ENCODE data around the gene DIPK2A. TPM values are rescaled to one million over a fixed set of nuclear protein-coding genes. Genes with fewer than 3 reads are reported as not detected.

The DIPK2A gene
- total and polyA plus RNA-seq, 2 donors (not counting 3 experiments of a cell fraction or from before 2014, with no cell fraction given) = 18.9 to 43.0 TPM

DNA sequence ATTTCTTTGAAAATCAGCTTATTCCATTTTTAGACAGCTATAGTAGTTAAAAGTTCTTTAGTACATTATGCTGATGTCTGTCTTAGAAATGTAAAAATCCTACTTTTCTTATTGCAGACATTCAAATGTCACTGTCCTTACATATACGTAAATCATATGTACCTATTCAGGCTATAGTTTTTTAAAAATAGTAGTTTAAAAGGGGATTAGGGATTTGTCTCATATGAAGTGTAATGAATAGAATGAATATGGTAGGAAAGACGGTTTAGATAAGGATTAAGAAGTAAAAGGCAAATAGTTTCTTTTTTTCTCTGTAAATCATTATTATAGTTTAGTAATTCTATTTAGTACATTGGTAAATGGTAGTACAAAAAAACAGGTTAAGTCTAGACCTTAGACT lies 7.4 kb downstream of the DIPK2A start:
- Histone ChIP-seq H3K79me2 (ENCODE audit: control insufficient read depth, insufficient read depth, low read length) (peaks cover 97% of the 10 kb centered on the region), H3K4me1 (ENCODE audit: control insufficient read depth, extremely low read depth, insufficient read depth, low read length) (peaks cover 27% of the 10 kb centered on the region), H3K27ac (ENCODE audit: insufficient read depth, low read depth, low read length) (no peak overlapping the region), H3K9me3 (replicated peaks; ENCODE audit: control insufficient read depth, insufficient read depth, low read length) (no peaks in the 10 kb centered on the region), H3K4me3 (replicated peaks in 1 of 3; ENCODE audit: insufficient read depth in 1 of 3, low read depth in 1 of 3, low read length in 3 of 3) (no peak overlapping the region), H3K27me3 (ENCODE audit: control insufficient read depth in 2 of 2, insufficient read depth in 2 of 2, low read length in 2 of 2) (no peaks in the 10 kb centered on the region), H3K36me3 (ENCODE audit: control insufficient read depth in 2 of 2, extremely low read depth in 1 of 2, insufficient read depth in 2 of 2, low read length in 2 of 2) (no peaks in the 10 kb centered on the region), H3K9ac (replicated peaks; ENCODE audit: extremely low read depth, insufficient read depth, low read length) (no peak overlapping the region), H3K4me2 (ENCODE audit: insufficient read depth, low read length) (no peak overlapping the region), H3K9me1 (replicated peaks; ENCODE audit: control insufficient read depth, extremely low read depth, insufficient read depth, low read length) (no peaks in the 10 kb centered on the region), H4K20me1 (replicated peaks; ENCODE audit: control insufficient read depth, extremely low read depth, insufficient read depth, low read length) (peaks cover 12% of the 10 kb centered on the region), H2AFZ (ENCODE audit: low read depth, low read length) (no peak overlapping the region)
- DNase-seq (ENCODE audit: low read depth, low spot score) (no peak), FAIRE-seq (no peak)
- POLR2A ChIA-PET = no interaction called here
- dilution Hi-C loops (cut with MboI; ENCODE audit: extremely low pct_ligation_motif_present, low sequenced_read_pairs) (no loop called here), intact Hi-C loops (cut with micrococcal nuclease) (loop anchor here (10.0 kb wide), 1 partner anchor 1056 kb away; no protein-coding TSS in a partner anchor)
- TF ChIP-seq JUN (IDR thresholded peaks at IDR 0.05; ENCODE audit: borderline replicate concordance, insufficient read depth, insufficient read length, low read depth) (no peak), GATA2 (IDR thresholded peaks at IDR 0.05; ENCODE audit: insufficient read depth, insufficient read length, low read depth, low read length) (no peak), FOS (IDR thresholded peaks at IDR 0.05; ENCODE audit: borderline replicate concordance, insufficient read depth, low read length) (no peak), POLR2A (IDR thresholded peaks at IDR 0.05; ENCODE audit: low read depth, low read length) (no peak), POLR2AphosphoS5 (IDR thresholded peaks at IDR 0.05; ENCODE audit: insufficient read depth, low read depth, low read length) (no peak), MYC (IDR thresholded peaks at IDR 0.05; ENCODE audit: low read depth, low read length) (no peak), EZH2 (IDR thresholded peaks at IDR 0.05; ENCODE audit: borderline replicate concordance, low read depth, low read length, severe bottlenecking) (no peak)
- TF ChIP-seq, protein P1, sequence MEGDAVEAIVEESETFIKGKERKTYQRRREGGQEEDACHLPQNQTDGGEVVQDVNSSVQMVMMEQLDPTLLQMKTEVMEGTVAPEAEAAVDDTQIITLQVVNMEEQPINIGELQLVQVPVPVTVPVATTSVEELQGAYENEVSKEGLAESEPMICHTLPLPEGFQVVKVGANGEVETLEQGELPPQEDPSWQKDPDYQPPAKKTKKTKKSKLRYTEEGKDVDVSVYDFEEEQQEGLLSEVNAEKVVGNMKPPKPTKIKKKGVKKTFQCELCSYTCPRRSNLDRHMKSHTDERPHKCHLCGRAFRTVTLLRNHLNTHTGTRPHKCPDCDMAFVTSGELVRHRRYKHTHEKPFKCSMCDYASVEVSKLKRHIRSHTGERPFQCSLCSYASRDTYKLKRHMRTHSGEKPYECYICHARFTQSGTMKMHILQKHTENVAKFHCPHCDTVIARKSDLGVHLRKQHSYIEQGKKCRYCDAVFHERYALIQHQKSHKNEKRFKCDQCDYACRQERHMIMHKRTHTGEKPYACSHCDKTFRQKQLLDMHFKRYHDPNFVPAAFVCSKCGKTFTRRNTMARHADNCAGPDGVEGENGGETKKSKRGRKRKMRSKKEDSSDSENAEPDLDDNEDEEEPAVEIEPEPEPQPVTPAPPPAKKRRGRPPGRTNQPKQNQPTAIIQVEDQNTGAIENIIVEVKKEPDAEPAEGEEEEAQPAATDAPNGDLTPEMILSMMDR (IDR thresholded peaks at IDR 0.05; ENCODE audit: extremely low read depth in 1 of 2, insufficient read depth in 1 of 2, low read depth in 1 of 2, low read length in 2 of 2) = no peak
- TF ChIP-seq, protein P2, sequence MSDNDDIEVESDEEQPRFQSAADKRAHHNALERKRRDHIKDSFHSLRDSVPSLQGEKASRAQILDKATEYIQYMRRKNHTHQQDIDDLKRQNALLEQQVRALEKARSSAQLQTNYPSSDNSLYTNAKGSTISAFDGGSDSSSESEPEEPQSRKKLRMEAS (IDR thresholded peaks at IDR 0.05; ENCODE audit: insufficient read depth, insufficient read length) = no peak
- CTCF ChIA-PET = interaction anchor here (6.7 kb wide), 1 partner anchor 1789 kb away, joined by 59 read pairs; no protein-coding TSS in a partner anchor
- no TSS peak for BruUV-seq (replicated peaks)
